Testis (tissue), 3 donors: Measurements from ENCODE around the gene PSG2. TPM values are rescaled to one million over a fixed set of nuclear protein-coding genes. Genes with fewer than 3 reads are reported as not detected.
"Not testable (repeated sequence)": the region's sequence is repeated elsewhere in the genome, so short reads cannot be mapped to it uniquely, and the experiment has no call there.

Source experiments
- DNase-seq: peaks from one replicate; pipeline ENCODE4 v3.0.0-alpha.2; 2019
- H3K27ac ChIP-seq, 2 donors: fragments of 200-600 bp; sonication (generic); one replicate each; pipeline ENCODE4 v1.5.1; 2019
- H3K27me3 ChIP-seq: fragments of 200-600 bp; sonication (generic); one replicate; pipeline ENCODE4 v1.5.1; 2019
- H3K36me3 ChIP-seq: fragments of 200-600 bp; sonication (generic); one replicate; pipeline ENCODE4 v1.5.1; 2017; ENCODE audit warnings: low read depth; ENCODE audit errors: missing control alignments
- H3K4me1 ChIP-seq: fragments of 200-600 bp; sonication (generic); one replicate; pipeline ENCODE4 v1.5.1; 2019
- H3K4me3 ChIP-seq, 2 donors: fragments of 200-600 bp; sonication (generic); one replicate each; pipeline ENCODE4 v1.5.1; 2017 to 2019
- H3K9me3 ChIP-seq: fragments of 200-600 bp; sonication (generic); one replicate; pipeline ENCODE4 v1.5.1; 2017
- POLR2A ChIP-seq: fragments of 450-650 bp; IDR thresholded peaks from one replicate; pipeline ENCODE4 v1.6.1; 2017; ENCODE audit warnings: antibody characterized with exemption, mild to moderate bottlenecking, moderate library complexity
- WGBS, 2 donors: methylation state at CpG; one replicate each; pipeline ENCODE4 v1.1.5; 2018; 5-methylcytosine and 5-hydroxymethylcytosine counted together
- intact Hi-C: fragments of 100-400 bp; cut with DNase I; formaldehyde crosslinking; loops from one replicate; pipeline ENCODE4 v1.15.1; 2023; ENCODE audit warnings: low total_unique reads
- polyA plus RNA-seq: library from polyadenylated mRNA; stranded (reverse); fragments of 350-450 nt; fragmentation: Illumina TruSeq; extraction: RNeasy Lipid Tissue Mini Kit (QIAGEN cat#74804); gene quantifications from one replicate; pipeline ENCODE4 v1.2.3, GENCODE V29; 2014; ENCODE audit warnings: low read depth, low replicate concordance; ENCODE audit not compliant: insufficient read depth
- total RNA-seq, 2 donors: library from RNA; depleted of rRNA; stranded (reverse); fragments of >200 nt; gene quantifications; one replicate each; pipeline ENCODE4 v1.2.3, GENCODE V29; 2016
- TF ChIP-seq, protein P1 (sequence below), 3 experiments: fragments of 450-650 bp in 2 of 3; fragments of 200-600 bp in 1 of 3; sonication (generic) in 1 of 3; IDR thresholded peaks; one replicate each; pipeline ENCODE4 v1.5.1; 2016 to 2019; ENCODE audit warnings: antibody characterized with exemption in 3 of 3, mild to moderate bottlenecking in 2 of 3, moderate library complexity in 1 of 3

Gene PSG2
- total and polyA plus RNA-seq, 3 donors from 2014 or later: not detected

DNA sequence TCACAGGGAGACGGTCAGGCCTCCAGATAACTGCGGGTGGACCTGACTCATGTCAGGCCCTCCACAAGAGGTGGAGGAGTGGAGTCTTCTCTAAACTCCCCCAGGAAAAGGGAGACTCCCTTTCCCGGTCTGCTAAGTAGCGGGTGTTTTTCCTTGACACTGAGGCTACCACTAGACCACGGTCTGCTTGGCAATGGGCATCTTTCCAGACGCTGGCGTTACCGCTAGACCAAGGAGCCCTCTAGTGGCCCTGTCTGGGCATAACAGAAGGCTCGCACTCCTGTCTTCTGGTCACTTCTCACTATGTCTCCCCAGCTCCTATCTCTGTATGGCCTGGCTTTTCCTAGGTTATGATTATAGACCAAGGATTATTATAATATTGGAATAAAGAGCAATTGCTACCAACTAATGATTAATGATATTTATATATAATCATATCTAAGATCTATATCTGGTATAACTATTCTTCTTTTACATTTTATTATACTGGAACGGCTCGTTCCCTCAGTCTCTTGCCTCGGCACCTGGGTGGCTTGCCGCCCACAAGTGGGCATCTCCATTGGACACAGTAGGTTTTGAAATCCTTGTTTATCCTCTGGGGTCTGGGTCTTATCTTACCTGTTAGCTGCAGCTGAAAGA is 5.3 kb upstream of the PSG2 start:
- DNase-seq: peak; percentile 81
- intact Hi-C loops, H3K9me3 ChIP-seq, H3K27ac ChIP-seq, H3K4me1 ChIP-seq, H3K36me3 ChIP-seq, H3K27me3 ChIP-seq, H3K4me3 ChIP-seq: not testable (repeated sequence)
- WGBS, 2 donors: 52 to 56% methylated on average over 13 of the region's 13 CpGs
- TF ChIP-seq, protein P1, sequence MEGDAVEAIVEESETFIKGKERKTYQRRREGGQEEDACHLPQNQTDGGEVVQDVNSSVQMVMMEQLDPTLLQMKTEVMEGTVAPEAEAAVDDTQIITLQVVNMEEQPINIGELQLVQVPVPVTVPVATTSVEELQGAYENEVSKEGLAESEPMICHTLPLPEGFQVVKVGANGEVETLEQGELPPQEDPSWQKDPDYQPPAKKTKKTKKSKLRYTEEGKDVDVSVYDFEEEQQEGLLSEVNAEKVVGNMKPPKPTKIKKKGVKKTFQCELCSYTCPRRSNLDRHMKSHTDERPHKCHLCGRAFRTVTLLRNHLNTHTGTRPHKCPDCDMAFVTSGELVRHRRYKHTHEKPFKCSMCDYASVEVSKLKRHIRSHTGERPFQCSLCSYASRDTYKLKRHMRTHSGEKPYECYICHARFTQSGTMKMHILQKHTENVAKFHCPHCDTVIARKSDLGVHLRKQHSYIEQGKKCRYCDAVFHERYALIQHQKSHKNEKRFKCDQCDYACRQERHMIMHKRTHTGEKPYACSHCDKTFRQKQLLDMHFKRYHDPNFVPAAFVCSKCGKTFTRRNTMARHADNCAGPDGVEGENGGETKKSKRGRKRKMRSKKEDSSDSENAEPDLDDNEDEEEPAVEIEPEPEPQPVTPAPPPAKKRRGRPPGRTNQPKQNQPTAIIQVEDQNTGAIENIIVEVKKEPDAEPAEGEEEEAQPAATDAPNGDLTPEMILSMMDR (IDR thresholded peaks at IDR 0.05): peak in 1 of 3 experiments; percentile 23

DNA sequence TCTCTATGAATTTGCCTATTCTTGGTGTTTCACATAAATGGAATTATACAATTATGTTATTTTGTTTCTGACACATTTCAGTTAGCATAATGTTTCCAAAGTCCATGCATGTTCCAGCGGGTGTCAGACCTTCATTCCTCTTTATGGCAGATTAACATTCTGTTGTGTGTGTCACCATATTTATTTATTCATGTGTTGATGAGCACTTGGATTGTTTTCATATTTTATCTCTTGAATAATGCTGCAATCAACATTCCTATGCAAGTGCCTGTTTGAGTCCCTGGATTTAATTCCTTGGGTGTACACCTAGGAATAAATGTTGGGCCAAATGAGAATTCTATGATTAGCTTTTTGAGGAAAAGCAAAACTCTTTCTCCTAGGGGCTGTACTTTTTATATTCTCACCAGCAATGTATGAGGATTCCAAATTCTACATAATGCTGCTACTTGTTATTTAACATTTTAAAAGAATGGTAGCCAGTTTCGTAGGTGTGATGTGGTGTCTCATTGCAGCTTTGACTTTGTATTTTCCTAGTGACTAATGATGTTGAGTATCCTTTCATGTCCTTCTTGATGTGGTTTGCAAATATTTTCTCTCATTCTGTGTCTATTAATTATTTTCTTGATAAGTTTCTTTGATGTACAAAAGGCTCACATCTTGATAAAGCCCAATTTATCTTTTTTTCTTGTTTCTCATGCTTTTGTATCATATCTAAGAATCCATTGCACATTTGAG is 3.5 kb upstream of the PSG2 start:
- H3K9me3 ChIP-seq, H3K36me3 ChIP-seq, DNase-seq, H3K27me3 ChIP-seq, intact Hi-C loops, H3K4me1 ChIP-seq, H3K27ac ChIP-seq, H3K4me3 ChIP-seq: not testable (repeated sequence)
- WGBS, 2 donors: 68 to 79% methylated on average over 2 of the region's 2 CpGs

DNA sequence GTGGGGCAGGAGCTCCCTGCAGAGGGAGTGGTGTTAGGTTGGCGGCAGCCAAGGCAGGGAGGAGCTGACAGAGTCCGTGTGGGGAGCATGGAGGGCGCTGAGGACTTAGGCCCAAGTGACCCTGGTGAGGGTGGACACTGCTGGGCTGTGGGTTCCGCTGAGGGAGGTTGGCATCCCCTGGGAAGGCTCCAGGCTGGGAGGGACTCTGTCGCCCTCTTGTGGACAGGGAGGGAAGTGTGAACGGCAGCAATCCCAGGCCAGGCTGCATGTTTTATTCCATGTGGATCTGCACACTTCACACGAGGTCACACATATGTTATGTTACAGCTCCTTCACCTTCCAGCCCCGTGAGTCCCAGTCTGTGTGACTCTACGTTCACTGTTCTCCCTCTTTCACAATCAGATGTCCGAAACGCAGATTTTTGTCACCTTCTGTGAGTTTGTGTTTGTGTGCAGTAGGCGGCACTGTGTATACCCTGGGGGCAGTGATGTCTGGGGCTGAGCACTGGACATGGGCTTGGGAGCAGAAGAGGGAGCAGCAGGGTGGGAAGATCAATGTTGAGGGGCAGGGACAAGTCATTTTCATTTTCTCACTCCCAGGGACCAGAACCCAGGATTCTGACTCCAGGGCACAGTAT is 1.8 kb upstream of the PSG2 start:
- TF ChIP-seq, protein P1 (IDR thresholded peaks at IDR 0.05): peak in 2 of 3 experiments; percentile 23 to 42
- intact Hi-C loops, H3K27me3 ChIP-seq, H3K4me1 ChIP-seq, H3K27ac ChIP-seq, H3K9me3 ChIP-seq, H3K36me3 ChIP-seq, H3K4me3 ChIP-seq: not testable (repeated sequence)
- peak; percentile 42 for DNase-seq
- 47 to 54% methylated on average over 12 of the region's 12 CpGs for WGBS, 2 donors

DNA sequence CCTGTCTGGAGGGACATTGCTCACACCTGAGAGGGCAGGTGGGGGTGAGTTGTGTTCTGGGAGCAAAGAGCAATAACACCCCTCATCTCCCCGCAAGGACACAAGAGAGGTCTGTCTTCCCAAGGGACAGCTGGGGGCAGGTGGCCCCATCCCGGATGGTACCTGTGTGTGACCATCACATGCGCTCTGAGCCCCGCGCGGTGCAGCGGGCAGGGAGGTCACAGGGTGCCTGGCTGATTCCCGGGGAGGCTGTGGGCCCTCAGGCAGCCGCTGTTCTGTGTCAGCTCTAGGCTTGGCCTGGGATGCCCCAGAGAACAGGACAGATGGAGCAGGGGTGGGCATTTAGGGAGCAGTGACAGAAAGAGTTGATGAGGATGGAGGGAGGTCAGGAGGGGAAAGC is 1.2 kb upstream of the PSG2 start:
- H3K27ac ChIP-seq, H3K4me3 ChIP-seq, DNase-seq, H3K36me3 ChIP-seq, H3K4me1 ChIP-seq, H3K9me3 ChIP-seq, intact Hi-C loops, H3K27me3 ChIP-seq: not testable (repeated sequence)
- 80 to 85% methylated on average over 9 of the region's 9 CpGs for WGBS, 2 donors

DNA sequence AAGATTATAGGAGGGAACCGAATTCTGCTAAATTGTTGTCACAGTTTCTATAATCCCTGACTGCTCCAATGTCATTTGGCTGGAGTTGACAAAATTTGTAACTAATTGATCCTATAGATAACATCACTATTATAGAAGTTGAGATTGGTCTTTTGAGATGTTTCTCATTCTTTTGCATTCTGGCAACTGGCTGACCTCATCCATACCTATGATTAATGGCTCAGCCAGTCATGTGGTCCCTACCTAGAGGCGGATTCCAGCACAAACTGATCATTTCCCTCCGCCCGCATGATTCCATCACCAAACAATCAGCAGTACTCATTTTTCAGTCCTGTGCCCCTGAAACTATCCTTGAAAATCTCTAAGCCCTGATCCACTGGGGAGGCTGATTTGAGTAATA is 4.2 kb downstream of the PSG2 start:
- intact Hi-C loops: no loop called here
- H3K4me1 ChIP-seq: no peaks in the 10 kb centered on the region
- DNase-seq: no peak
- TF ChIP-seq POLR2A: no peak
- TF ChIP-seq, protein P1 (IDR thresholded peaks at IDR 0.05): no peak
- no peak overlapping the region for H3K27ac ChIP-seq
- no peaks in the 10 kb centered on the region for H3K27me3 ChIP-seq
- H3K36me3 ChIP-seq: no peaks in the 10 kb centered on the region
- no peak overlapping the region for H3K4me3 ChIP-seq
- no peaks in the 10 kb centered on the region for H3K9me3 ChIP-seq
- 72 to 86% methylated on average over 4 of the region's 4 CpGs for WGBS, 2 donors

DNA sequence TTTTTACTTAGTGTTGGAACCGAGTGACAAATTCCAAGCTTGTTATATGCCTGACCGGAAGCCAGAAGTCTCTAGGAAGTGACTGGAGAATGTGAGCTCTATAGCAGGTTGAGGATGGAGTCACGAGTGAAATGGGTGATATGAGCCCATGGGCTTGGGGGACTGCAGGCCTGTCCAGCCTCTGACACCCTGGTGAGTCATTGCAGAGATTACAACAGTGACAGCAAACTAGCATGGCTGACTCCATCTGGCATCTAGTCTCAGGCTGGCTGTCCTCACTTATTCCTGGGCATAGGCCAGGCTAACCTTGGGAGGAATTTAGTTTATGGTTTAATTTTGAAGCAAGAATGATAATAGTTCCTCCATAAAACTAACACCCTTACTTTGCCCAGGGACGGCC is 4.6 kb downstream of the PSG2 start:
- H3K36me3 ChIP-seq, H3K9me3 ChIP-seq, intact Hi-C loops, DNase-seq, H3K27me3 ChIP-seq, H3K27ac ChIP-seq, H3K4me1 ChIP-seq, H3K4me3 ChIP-seq: not testable (repeated sequence)
- 74 to 89% methylated on average over 4 of the region's 4 CpGs for WGBS, 2 donors

DNA sequence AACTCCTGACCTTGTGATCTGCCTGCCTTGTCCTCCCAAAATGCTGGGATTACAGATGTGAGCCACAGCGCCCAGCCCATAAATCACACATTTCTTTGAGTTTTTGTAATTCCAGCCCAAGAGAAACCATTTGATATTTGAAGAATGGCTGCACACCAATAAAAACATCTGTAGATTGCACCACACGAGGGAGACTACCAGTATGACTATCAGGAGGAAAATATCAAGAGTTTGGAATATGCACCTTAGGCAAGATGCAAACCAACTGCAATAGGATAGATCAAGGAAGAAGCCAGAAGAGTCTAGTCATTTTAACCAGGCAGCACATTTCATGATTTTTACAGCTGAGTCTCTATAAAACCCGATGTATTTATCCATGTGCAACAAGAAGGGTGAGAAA is 20.1 kb downstream of the PSG2 start:
- 59 to 64% methylated on average over 3 of the region's 3 CpGs for WGBS, 2 donors
- DNase-seq, H3K27me3 ChIP-seq, H3K4me1 ChIP-seq, H3K27ac ChIP-seq, intact Hi-C loops, H3K36me3 ChIP-seq, H3K9me3 ChIP-seq, H3K4me3 ChIP-seq: not testable (repeated sequence)

DNA sequence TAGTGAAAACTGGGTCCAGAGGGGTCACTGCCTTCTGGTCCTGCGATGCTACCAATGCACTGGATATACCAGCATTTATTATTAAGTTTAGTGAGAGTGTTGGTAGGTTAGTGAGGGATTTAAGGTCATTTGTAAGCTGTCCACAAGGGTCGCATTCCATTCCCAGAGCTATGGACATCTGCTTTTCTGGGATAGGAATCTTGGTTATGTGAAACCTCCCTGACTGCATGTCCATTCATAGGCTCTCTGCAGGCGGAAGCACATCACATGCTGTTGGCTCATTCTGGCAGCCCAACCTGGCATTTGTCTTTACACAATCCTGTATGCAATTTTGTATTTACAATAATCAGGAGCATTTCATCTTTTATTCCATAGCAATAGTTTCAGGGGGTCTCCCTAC is 21.2 kb downstream of the PSG2 start:
- H3K4me1 ChIP-seq, H3K27me3 ChIP-seq, intact Hi-C loops, DNase-seq, H3K27ac ChIP-seq, H3K9me3 ChIP-seq, H3K36me3 ChIP-seq, H3K4me3 ChIP-seq: not testable (repeated sequence)
- 57 to 63% methylated on average over 3 of the region's 3 CpGs for WGBS, 2 donors

DNA sequence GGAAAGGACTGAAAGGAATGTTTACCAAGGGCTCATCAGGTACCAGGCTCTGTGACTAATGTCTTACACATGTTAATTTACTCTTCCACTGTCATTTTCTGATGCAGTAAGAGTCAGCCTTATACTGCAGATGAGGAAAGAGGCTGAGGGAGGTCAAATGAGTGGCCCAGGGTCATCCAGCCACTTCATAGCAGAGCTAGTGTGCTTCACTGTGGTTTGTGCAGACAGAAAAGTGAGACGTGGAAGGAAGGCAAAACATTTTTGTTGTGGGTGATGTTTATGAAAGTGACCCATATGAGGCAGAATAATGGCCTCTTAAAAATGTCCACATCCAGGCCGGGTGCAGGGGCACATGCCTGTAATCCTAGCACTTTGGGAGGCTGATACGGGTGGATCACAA is 22.2 kb downstream of the PSG2 start:
- H3K4me3 ChIP-seq, DNase-seq, H3K36me3 ChIP-seq, H3K4me1 ChIP-seq, H3K27me3 ChIP-seq, intact Hi-C loops, H3K27ac ChIP-seq, H3K9me3 ChIP-seq: not testable (repeated sequence)
- WGBS, 2 donors: 52 to 77% methylated on average over 3 of the region's 3 CpGs
